ENCODE results near the gene GSE1.

The GSE1 gene

GRCh38 chr16:85615014-85615851, 2.1 kb downstream of the GSE1 start:
- no peak for TF ChIP-seq CTCF (IDR thresholded peaks at IDR 0.05; ENCODE audit: insufficient read depth, low read depth, low read length, missing control alignments)
- DNase-seq (ENCODE audit: low read depth), result no peak
- H3K4me3 ChIP-seq (ENCODE audit: low read depth, low read length), result peak overlapping the region; percentile 78; the same call in 1 of the 2 replicates

GRCh38 chr16:85615852-85616606, 2.9 kb downstream of the GSE1 start:
- peak; percentile 95 for DNase-seq (ENCODE audit: low read depth)
- peak overlapping the region; percentile 40 for H3K4me3 ChIP-seq (ENCODE audit: low read depth, low read length)
- peak; percentile 98 for TF ChIP-seq CTCF (IDR thresholded peaks at IDR 0.05; ENCODE audit: insufficient read depth, low read depth, low read length, missing control alignments)

GRCh38 chr16:85616607-85617321, 3.6 kb downstream of the GSE1 start:
- peak overlapping the region; percentile 40 for H3K4me3 ChIP-seq (ENCODE audit: low read depth, low read length)
- TF ChIP-seq CTCF (IDR thresholded peaks at IDR 0.05; ENCODE audit: insufficient read depth, low read depth, low read length, missing control alignments), result no peak
- peak; percentile 87 for DNase-seq (ENCODE audit: low read depth)

GRCh38 chr16:85617948-85618347, 4.8 kb downstream of the GSE1 start:
- no peak for DNase-seq (ENCODE audit: low read depth)
- no peak overlapping the region for H3K4me3 ChIP-seq (ENCODE audit: low read depth, low read length)
- no peak for TF ChIP-seq CTCF (IDR thresholded peaks at IDR 0.05; ENCODE audit: insufficient read depth, low read depth, low read length, missing control alignments)

GRCh38 chr16:85618521-85618920, 5.4 kb downstream of the GSE1 start:
- no peak for DNase-seq (ENCODE audit: low read depth)
- H3K4me3 ChIP-seq (ENCODE audit: low read depth, low read length), result no peak overlapping the region
- no peak for TF ChIP-seq CTCF (IDR thresholded peaks at IDR 0.05; ENCODE audit: insufficient read depth, low read depth, low read length, missing control alignments)

- DNase-seq (ENCODE audit: low read depth), result no peak
- no peak overlapping the region for H3K4me3 ChIP-seq (ENCODE audit: low read depth, low read length)
- TF ChIP-seq CTCF (IDR thresholded peaks at IDR 0.05; ENCODE audit: insufficient read depth, low read depth, low read length, missing control alignments), result no peak
Observed at GRCh38 chr16:85619101-85619891, 6.2 kb downstream of the GSE1 start.
